HG02840 (cell line): ENCODE results near the gene TMEM154.

Source experiments
- ATAC-seq: cut with Tn5 transposase; IDR thresholded peaks from one replicate; pipeline ENCODE4 v1.9.1; 2021; ENCODE audit warnings: mild to moderate bottlenecking, moderate library complexity, moderate number of reproducible peaks; ENCODE audit not compliant: unreplicated experiment, low FRiP score

Gene TMEM154

GRCh38 chr4:152573861-152574260, 105.9 kb downstream of the TMEM154 start:
- no peak for ATAC-seq

GRCh38 chr4:152572417-152573086, 107.2 kb downstream of the TMEM154 start:
- ATAC-seq, result no peak

- ATAC-seq, result no peak
Observed at GRCh38 chr4:152571770-152572169, 108.0 kb downstream of the TMEM154 start.

- ATAC-seq, result no peak
Observed at GRCh38 chr4:152571296-152571695, 108.5 kb downstream of the TMEM154 start.
